Adrenal gland (tissue), 12 donors: Measurements from ENCODE around the gene ARX. TPM values are rescaled to one million over a fixed set of nuclear protein-coding genes. Genes with fewer than 3 reads are reported as not detected.

Experiments
- DNase-seq, 7 donors: peaks; one replicate each; pipeline ENCODE4 v3.0.0-alpha.2; 2019 to 2020
- H3K27ac ChIP-seq, 5 donors: fragments of 200-600 bp; sonication (generic) in 4 of 5; 1 replicate in 3 of 5; 2 replicates in 2 of 5; pipeline versions ENCODE4 v1.5.1 to v1.8.0; 2016 to 2020; ENCODE audit warnings: mild to moderate bottlenecking in 1 of 5
- H3K27me3 ChIP-seq: fragments of 200-600 bp; 2 replicates; pipeline ENCODE4 v1.8.0; 2021
- H3K36me3 ChIP-seq, 2 donors: fragments of 200-600 bp; replicated peaks in 1 of 2; 1 replicate in 1 of 2; 2 replicates in 1 of 2; pipeline versions ENCODE4 v1.5.1 to v1.8.0; 2018 to 2022
- H3K4me1 ChIP-seq, 2 donors: fragments of 200-600 bp; replicated peaks in 1 of 2; 1 replicate in 1 of 2; 2 replicates in 1 of 2; pipeline versions ENCODE4 v1.5.1 to v1.8.0; 2018 to 2021
- H3K4me3 ChIP-seq, 4 donors: fragments of 200-600 bp; sonication (generic) in 3 of 4; one replicate each; pipeline ENCODE4 v1.5.1; 2016 to 2018
- H3K9me3 ChIP-seq, 3 donors: fragments of 200-600 bp; sonication (generic) in 1 of 3; replicated peaks in 1 of 3; 1 replicate in 2 of 3; 2 replicates in 1 of 3; pipeline versions ENCODE4 v1.5.1 to v1.8.0; 2016 to 2021
- POLR2A ChIP-seq, 2 donors: fragments of 450-650 bp; IDR thresholded peaks; one replicate each; pipeline ENCODE4 v1.6.1; 2017; ENCODE audit warnings: antibody characterized with exemption in 2 of 2, mild to moderate bottlenecking in 2 of 2, moderate library complexity in 1 of 2
- WGBS, 4 donors: extraction: QIAGEN DNeasy Blood & Tissue Kit in 2 of 4; methylation state at CpG; one replicate each; pipeline versions ENCODE4 v1.1.5 to v1.1.7; 2013 to 2017; 5-methylcytosine and 5-hydroxymethylcytosine counted together
- intact Hi-C, 2 donors: fragments of 100-400 bp; cut with DNase I; formaldehyde crosslinking; loops; one replicate each; pipeline versions ENCODE4 v1.14.1 to v1.15.0; 2022 to 2023
- polyA plus RNA-seq, 3 donors: library from polyadenylated mRNA; stranded (reverse); fragments of 200-250 nt in 2 of 3; fragments of 350-450 nt in 1 of 3; fragmentation: Illumina TruSeq in 1 of 3; extraction: RNeasy Lipid Tissue Mini Kit (QIAGEN cat#74804) in 1 of 3; gene quantifications; one replicate each; pipeline ENCODE4 v1.2.3, GENCODE V29; 2013 to 2014
- total RNA-seq, 9 donors: library from RNA; depleted of rRNA in 4 of 9; stranded (reverse); fragments of >200 nt in 4 of 9; fragments of 120-200 nt in 1 of 9; fragmentation: NEBNext Ultra II Directional in 1 of 9; extraction: Animal tissue kit (Norgen Biotek cat#: 25700) in 1 of 9; gene quantifications; one replicate each; pipeline versions ENCODE4 v1.1.0 to v1.2.4, GENCODE V29; 2013 to 2023
- TF ChIP-seq, protein P1 (sequence below), 6 experiments: fragments of 450-650 bp in 4 of 6; fragments of 200-600 bp in 2 of 6; sonication (generic) in 1 of 6; IDR thresholded peaks; 1 replicate in 5 of 6; 2 replicates in 1 of 6; pipeline versions ENCODE4 v1.5.1 to v1.8.0; 2016 to 2021; ENCODE audit warnings: antibody characterized with exemption in 6 of 6, mild to moderate bottlenecking in 2 of 6, moderate library complexity in 1 of 6
- donor health status: healthy with polysubstance abuse.
- donor health status: Bipolar disorder and iron deficiency.
- donor health status: DM: yes; HTN: yes; CAD: no.
- donor health status: DM: no; HTN: no; CAD: no.
- donor health status: DM: no; HTN: no; CAD: no.
- donor health status: DM: yes; HTN: yes; CAD: no.

ARX gene
- total and polyA plus RNA-seq, 12 donors = 0.06 TPM; not detected in 11

DNA sequence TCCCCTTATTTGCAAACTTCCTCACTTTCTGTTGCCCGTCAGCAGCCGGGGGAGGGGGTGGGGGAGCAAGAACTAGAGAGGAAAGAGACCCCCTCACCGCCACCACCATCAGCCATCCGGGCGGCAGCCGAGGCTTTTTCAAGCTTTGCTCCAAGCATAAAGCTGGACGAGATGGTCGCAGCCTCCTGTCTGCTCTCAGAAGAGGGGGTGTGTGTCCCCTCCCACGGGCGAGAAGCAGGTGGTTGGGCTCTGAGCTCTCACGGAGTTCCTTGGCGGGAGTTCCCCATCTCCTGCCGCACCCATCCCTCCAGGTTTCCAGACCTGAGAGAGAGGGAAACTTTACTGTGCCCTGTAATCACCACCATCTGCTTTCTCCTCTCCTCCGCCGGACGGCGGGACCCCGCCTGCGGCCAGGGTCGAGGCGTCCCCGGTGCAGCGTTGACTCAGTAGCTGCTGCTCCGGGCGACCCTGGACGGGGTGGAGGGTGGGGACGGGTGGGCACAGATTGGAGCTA lies 4.7 kb upstream of the ARX start:
- Histone ChIP-seq H3K9me3 (no peaks in the 10 kb centered on the region), H3K4me1 (no peaks in the 10 kb centered on the region), H3K4me3 (peak overlapping the region in 1 of 4 donors; percentile 30), H3K36me3 (no peaks in the 10 kb centered on the region), H3K27ac (no peak overlapping the region), H3K27me3 (peaks cover 91% of the 10 kb centered on the region)
- DNase-seq = no peak
- 3 to 18% (median 9%) methylated on average over 9 to 27 of the region's 27 CpGs for WGBS, 4 donors
- intact Hi-C loops = no loop called here
- TF ChIP-seq, protein P1, sequence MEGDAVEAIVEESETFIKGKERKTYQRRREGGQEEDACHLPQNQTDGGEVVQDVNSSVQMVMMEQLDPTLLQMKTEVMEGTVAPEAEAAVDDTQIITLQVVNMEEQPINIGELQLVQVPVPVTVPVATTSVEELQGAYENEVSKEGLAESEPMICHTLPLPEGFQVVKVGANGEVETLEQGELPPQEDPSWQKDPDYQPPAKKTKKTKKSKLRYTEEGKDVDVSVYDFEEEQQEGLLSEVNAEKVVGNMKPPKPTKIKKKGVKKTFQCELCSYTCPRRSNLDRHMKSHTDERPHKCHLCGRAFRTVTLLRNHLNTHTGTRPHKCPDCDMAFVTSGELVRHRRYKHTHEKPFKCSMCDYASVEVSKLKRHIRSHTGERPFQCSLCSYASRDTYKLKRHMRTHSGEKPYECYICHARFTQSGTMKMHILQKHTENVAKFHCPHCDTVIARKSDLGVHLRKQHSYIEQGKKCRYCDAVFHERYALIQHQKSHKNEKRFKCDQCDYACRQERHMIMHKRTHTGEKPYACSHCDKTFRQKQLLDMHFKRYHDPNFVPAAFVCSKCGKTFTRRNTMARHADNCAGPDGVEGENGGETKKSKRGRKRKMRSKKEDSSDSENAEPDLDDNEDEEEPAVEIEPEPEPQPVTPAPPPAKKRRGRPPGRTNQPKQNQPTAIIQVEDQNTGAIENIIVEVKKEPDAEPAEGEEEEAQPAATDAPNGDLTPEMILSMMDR (IDR thresholded peaks at IDR 0.05) = no peak
- TF ChIP-seq POLR2A (IDR thresholded peaks at IDR 0.05) = no peak

DNA sequence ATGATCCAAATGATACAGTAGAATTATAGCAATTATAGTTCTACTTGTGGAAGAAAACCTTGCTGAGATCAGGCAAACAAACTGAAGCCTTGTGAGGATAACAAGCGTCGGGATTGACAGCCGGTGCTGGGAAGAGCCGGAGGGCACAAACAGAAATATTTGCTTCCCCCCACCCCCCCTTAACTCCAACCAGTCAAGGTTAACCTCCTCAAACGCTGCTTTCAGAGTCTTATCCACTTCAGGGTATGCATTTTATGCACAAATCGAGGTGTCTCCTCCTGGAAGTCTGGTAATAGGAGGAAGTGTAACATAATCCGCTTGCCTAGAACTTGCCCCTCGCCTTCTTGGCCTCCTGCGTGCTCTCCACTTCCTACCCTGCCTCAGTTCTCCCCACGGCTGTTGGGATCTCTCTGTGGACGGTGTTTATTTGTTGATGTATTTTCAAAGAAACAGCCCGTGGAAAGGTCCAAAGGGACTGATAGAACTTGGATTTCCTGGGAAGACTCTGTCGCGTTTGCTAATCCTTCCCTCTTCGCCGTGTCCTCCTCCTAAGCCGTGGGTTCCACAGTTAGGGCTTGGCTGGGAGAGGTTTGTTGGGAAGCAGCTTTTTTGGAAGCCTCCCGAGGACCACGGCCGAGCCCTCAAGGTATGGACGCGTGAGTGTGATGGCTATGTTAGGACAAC lies 4.1 kb upstream of the ARX start:
- intact Hi-C loops = loop anchor here in 1 of 2 donors (10.0 kb wide), 1 partner anchor 185 kb away; no protein-coding TSS in a partner anchor
- DNase-seq = no peak
- no peaks in the 10 kb centered on the region for H3K36me3 ChIP-seq
- H3K4me1 ChIP-seq = no peaks in the 10 kb centered on the region
- no peak overlapping the region for H3K27ac ChIP-seq
- no peaks in the 10 kb centered on the region for H3K9me3 ChIP-seq
- no peak overlapping the region for H3K4me3 ChIP-seq
- TF ChIP-seq POLR2A (IDR thresholded peaks at IDR 0.05) = no peak
- TF ChIP-seq, protein P1 (IDR thresholded peaks at IDR 0.05) = no peak
- 6 to 24% (median 17%) methylated on average over 11 to 22 of the region's 22 CpGs for WGBS, 4 donors
- peaks cover 96% of the 10 kb centered on the region for H3K27me3 ChIP-seq

DNA sequence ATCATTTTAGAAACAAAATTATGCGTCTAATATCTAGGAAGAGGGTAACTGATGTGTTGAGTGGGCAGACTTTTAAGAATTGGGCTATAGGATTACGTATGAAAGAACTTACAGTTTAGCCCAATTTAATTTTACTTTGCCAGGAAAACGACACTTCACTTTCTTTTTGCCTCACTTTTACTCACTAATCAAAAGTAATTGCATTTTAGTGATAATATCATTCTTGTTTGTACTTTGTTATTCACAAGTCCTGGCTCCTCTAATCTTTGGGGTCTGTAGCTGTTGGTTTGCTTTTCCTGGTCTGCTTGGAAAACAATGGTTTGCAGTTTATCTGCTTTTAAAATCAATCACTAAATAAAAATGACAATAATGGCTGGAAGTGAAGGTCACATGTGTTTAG lies 2.9 kb upstream of the ARX start:
- H3K27ac ChIP-seq = no peak overlapping the region
- intact Hi-C loops = loop anchor here in 1 of 2 donors (10.0 kb wide), 1 partner anchor 184 kb away; no protein-coding TSS in a partner anchor

DNA sequence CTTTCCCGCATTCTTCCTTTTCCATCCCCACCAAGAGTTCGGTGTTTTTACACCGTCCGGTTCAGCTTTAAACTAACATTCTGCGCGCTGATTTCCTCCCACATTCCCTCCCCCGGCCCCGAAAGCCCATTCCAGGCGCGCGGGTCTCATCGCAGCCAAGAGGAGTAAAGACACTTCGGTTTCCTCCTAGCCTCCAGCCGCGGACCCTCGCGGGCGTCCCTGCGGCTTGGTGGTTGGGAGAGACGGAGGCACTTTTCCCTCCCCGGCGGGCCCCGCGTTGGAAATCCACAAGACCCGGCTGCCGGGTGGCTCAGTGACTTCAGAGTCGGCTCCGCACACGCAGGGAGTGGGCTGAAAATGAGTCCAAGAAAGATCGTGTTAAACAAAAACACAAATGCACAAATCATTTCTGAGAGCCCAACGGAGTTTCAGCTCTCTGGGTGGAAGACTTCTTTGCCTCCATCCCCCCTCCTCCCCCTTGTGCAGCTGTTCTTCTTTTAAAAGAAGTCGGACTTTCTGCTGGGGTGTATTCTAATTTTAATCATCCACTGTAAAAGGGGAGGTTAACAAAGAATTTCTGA lies 2.0 kb upstream of the ARX start:
- peaks cover 0 to 1% of the 10 kb centered on the region in 2 donors for H3K4me1 ChIP-seq
- peaks cover 93% of the 10 kb centered on the region for H3K27me3 ChIP-seq
- no peak for DNase-seq
- no peaks in the 10 kb centered on the region for H3K36me3 ChIP-seq
- H3K9me3 ChIP-seq = no peaks in the 10 kb centered on the region
- intact Hi-C loops = loop anchor here in 1 of 2 donors (10.0 kb wide), 1 partner anchor 183 kb away; no protein-coding TSS in a partner anchor
- no peak for TF ChIP-seq POLR2A (IDR thresholded peaks at IDR 0.05)
- TF ChIP-seq, protein P1 (IDR thresholded peaks at IDR 0.05) = no peak
- H3K27ac ChIP-seq = no peak overlapping the region
- WGBS, 4 donors = 6 to 25% (median 14%) methylated on average over 21 to 32 of the region's 32 CpGs
- no peak overlapping the region for H3K4me3 ChIP-seq

More for the DNA sequence above, 2.9 kb upstream of the ARX start:
- no peaks in the 10 kb centered on the region for H3K9me3 ChIP-seq
- H3K27me3 ChIP-seq = peaks cover 97% of the 10 kb centered on the region
- no peaks in the 10 kb centered on the region for H3K36me3 ChIP-seq
- no peaks in the 10 kb centered on the region for H3K4me1 ChIP-seq
- DNase-seq = no peak
- WGBS, 4 donors = 22 to 43% (median 35%) methylated on average over 3 of the region's 3 CpGs
- no peak overlapping the region for H3K4me3 ChIP-seq
- TF ChIP-seq, protein P1 (IDR thresholded peaks at IDR 0.05) = no peak
- TF ChIP-seq POLR2A (IDR thresholded peaks at IDR 0.05) = no peak
